BLaER1 treated with 17β-estradiol and CSF1 and Interleukin-3, amounts not matched to agents 10 nM and 100 nM (cell line): ENCODE results near the gene CENPQ.

Source experiments
- H3K27ac ChIP-seq, 11 experiments: shearing (Covaris generic); formaldehyde crosslinking; 2 replicates each; pipeline ENCODE4 v1.8.1; 2022
- H3K27me3 ChIP-seq, 11 experiments: shearing (Covaris generic); formaldehyde crosslinking; 2 replicates each; pipeline ENCODE4 v1.8.1; 2022
- H3K36me3 ChIP-seq, 11 experiments: shearing (Covaris generic); formaldehyde crosslinking; 2 replicates each; pipeline ENCODE4 v1.8.1; 2022
- H3K4me1 ChIP-seq, 10 experiments: shearing (Covaris generic); formaldehyde crosslinking; 2 replicates each; pipeline ENCODE4 v1.8.1; 2022
- H3K4me2 ChIP-seq, 11 experiments: shearing (Covaris generic); formaldehyde crosslinking; 2 replicates each; pipeline ENCODE4 v1.8.1; 2022
- H3K4me3 ChIP-seq, 10 experiments: shearing (Covaris generic); formaldehyde crosslinking; 2 replicates each; pipeline ENCODE4 v1.8.1; 2022
- H3K9ac ChIP-seq, 11 experiments: shearing (Covaris generic); formaldehyde crosslinking; 2 replicates each; pipeline ENCODE4 v1.8.1; 2022
- H3K9me3 ChIP-seq, 11 experiments: shearing (Covaris generic); formaldehyde crosslinking; replicated peaks in 1 of 11; 2 replicates each; pipeline ENCODE4 v1.8.1; 2022
- H4K20me1 ChIP-seq, 11 experiments: shearing (Covaris generic); formaldehyde crosslinking; 2 replicates each; pipeline ENCODE4 v1.8.1; 2022
- Cebpa-rat ChIP-seq, 11 experiments: shearing (Covaris generic); IDR thresholded peaks; 2 replicates each; pipeline ENCODE4 v1.8.1; 2022

Gene CENPQ

DNA sequence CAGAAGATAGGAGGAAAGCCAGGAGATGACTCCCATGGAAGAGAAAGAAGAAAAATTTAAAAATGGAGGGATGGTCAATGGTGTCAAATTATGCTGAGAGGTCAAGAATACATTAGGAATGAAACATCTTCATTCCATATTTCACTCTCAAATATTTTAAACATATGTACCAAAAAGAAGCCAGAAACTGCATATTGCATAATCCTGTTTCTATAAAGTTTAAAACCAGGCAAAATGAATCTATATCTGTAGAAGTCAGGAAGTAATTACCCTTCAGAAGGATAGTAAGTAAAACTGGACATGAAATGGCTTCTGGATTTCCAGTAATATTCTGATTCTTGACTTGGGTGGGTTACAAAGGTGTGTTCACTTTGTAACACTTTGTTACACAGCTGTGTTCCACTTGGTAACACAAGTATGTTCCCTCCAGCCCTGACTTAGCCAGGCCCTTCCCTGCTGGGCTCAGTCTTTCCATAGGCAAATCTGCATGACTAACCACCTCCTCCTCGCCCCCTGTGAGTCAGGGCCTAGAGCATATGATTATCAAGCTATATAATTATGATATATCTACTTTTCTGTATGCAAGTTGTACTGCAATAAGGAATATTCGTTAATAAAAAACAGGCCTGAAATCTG, 67.1 kb downstream of the CENPQ start:
- no peaks in the 10 kb centered on the region for H3K36me3 ChIP-seq
- H3K27me3 ChIP-seq = no peaks in the 10 kb centered on the region
- no peak overlapping the region for H3K4me3 ChIP-seq
- H4K20me1 ChIP-seq = no peaks in the 10 kb centered on the region
- H3K4me2 ChIP-seq = no peak overlapping the region
- no peak overlapping the region for H3K27ac ChIP-seq
- TF ChIP-seq Cebpa-rat (IDR thresholded peaks at IDR 0.05) = no peak
- H3K9me3 ChIP-seq = no peaks in the 10 kb centered on the region
- no peaks in the 10 kb centered on the region for H3K4me1 ChIP-seq
- peak overlapping the region in 1 of 11 experiments; percentile 45; a peak in 1 of 22 replicates for H3K9ac ChIP-seq

DNA sequence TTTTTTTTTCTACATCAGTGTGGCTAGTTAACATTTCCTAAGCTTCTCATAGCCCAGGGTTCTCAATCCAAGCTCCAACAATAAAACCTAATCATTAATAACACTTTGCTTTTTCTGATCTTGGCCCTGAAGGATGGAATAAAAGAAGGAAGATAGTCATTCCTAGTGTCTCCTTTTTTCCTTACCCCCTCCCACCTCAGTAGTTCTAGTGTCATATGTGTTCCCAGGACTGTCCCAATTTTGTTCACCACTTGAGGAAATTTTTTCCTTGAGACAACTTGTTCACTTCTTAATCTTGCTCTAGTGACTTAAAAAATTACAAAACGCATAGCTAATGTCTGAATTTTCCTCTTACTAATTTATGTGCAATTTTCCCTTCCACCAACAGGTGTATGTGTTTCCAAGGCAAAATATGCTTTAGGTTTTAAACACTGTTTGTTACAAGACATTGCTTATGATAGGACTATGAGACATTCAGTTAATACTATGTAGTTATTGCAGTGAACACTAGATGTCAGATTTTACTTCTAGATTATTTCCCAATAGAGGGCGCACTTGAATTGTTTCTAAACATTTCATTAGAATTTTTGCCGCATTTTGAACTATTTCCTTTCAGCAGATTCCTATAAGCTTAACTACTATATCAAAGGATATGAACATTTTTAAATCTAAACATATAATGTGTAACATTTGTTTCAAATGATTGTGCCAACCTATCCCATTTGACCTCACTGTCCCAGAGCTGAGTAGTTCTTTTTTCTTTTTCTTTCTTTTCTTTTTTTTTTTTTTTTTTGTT, 68.8 kb downstream of the CENPQ start:
- Histone ChIP-seq H3K4me3 (peak overlapping the region in 3 of 10 experiments; percentile 15 to 30 (median 21); a peak in 2 of 20 replicates), H4K20me1 (no peaks in the 10 kb centered on the region), H3K9me3 (no peaks in the 10 kb centered on the region), H3K4me2 (peak overlapping the region in 2 of 11 experiments; percentile 51 to 55; a peak in 3 of 22 replicates), H3K4me1 (no peaks in the 10 kb centered on the region), H3K9ac (peak overlapping the region in 2 of 11 experiments; percentile 9 to 28; a peak in 2 of 22 replicates), H3K36me3 (no peaks in the 10 kb centered on the region), H3K27ac (no peak overlapping the region), H3K27me3 (no peaks in the 10 kb centered on the region)
- no peak for TF ChIP-seq Cebpa-rat (IDR thresholded peaks at IDR 0.05)

DNA sequence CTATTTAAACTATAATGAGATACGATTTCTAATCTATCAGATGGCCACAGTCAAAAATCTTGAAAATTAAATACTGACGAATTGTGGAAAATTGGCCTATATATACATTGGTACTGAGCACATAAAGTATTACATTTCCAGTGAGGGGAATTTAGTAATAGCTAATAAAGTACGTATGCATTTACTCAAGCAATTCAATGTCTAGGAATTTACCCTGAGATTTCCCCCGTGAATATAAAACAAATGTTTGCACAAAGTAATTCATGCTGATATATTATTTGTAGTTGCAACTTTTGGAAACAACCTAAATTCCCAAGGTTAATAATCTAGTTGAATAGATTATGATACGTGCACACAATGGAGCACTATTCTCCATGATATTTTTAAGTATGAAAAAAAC, 72.6 kb downstream of the CENPQ start:
- Histone ChIP-seq H3K4me3 (no peak overlapping the region), H3K9me3 (no peaks in the 10 kb centered on the region), H3K27me3 (no peaks in the 10 kb centered on the region), H4K20me1 (no peaks in the 10 kb centered on the region), H3K4me2 (no peak overlapping the region), H3K9ac (no peak overlapping the region), H3K36me3 (no peaks in the 10 kb centered on the region), H3K27ac (no peak overlapping the region), H3K4me1 (peaks cover 0 to 17% (median 0%) of the 10 kb centered on the region in 10 experiments; a peak in 8 of 20 replicates)
- no peak for TF ChIP-seq Cebpa-rat (IDR thresholded peaks at IDR 0.05)

DNA sequence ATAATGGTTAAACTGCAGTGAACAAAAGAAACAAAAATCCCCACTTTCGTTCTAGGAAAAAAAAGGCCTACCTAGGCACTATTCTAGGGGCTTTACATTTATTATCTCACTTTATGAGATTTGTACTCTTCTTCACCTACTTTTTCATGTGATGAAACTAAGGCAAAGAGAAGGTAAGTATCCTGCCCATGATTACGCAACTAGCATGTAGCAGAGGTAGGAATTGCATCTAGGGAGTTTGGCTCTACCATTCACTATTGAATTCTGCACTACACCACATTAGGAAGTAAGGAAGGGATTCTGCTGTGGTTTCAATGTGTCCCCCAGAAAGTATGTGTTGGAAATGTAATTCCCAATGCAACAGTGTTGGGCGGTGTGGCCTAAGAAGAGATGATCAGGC, 75.9 kb downstream of the CENPQ start:
- H3K4me2 ChIP-seq = peak overlapping the region in 6 of 11 experiments; percentile 6 to 40 (median 17); a peak in 7 of 22 replicates
- no peak overlapping the region for H3K9ac ChIP-seq
- H3K4me1 ChIP-seq = peaks cover 0 to 28% (median 3%) of the 10 kb centered on the region in 10 experiments; a peak in 9 of 20 replicates
- H4K20me1 ChIP-seq = no peaks in the 10 kb centered on the region
- H3K27ac ChIP-seq = no peak overlapping the region
- no peaks in the 10 kb centered on the region for H3K9me3 ChIP-seq
- peak in 6 of 11 experiments; percentile 11 to 64 (median 56); a peak in 6 of 22 replicates for TF ChIP-seq Cebpa-rat (IDR thresholded peaks at IDR 0.05)
- H3K27me3 ChIP-seq = no peaks in the 10 kb centered on the region
- no peak overlapping the region for H3K4me3 ChIP-seq
- no peaks in the 10 kb centered on the region for H3K36me3 ChIP-seq

DNA sequence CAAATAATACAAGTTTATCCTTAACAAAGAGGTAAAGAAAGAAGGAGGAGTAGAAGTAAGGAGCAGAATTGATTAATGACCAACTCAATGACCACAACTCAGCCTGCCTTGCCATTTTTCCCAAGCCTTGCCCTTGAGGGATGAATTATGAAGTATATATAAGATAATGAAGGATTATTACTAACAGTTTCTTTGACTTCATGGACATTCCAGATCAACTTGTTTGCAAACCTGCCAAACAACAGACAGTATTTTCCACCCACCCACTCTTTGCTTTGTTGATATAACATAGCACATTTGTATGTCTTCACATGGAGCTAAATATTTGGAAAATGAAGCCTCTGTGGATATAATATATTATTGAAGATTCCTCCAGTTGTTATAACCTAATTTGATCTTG, 77.4 kb downstream of the CENPQ start:
- Histone ChIP-seq H3K9ac (no peak overlapping the region), H3K4me2 (no peak overlapping the region), H3K36me3 (no peaks in the 10 kb centered on the region), H3K4me1 (peaks cover 0 to 28% (median 3%) of the 10 kb centered on the region in 10 experiments; a peak in 9 of 20 replicates), H3K27ac (no peak overlapping the region), H4K20me1 (no peaks in the 10 kb centered on the region), H3K27me3 (no peaks in the 10 kb centered on the region), H3K9me3 (no peaks in the 10 kb centered on the region), H3K4me3 (no peak overlapping the region)
- no peak for TF ChIP-seq Cebpa-rat (IDR thresholded peaks at IDR 0.05)

DNA sequence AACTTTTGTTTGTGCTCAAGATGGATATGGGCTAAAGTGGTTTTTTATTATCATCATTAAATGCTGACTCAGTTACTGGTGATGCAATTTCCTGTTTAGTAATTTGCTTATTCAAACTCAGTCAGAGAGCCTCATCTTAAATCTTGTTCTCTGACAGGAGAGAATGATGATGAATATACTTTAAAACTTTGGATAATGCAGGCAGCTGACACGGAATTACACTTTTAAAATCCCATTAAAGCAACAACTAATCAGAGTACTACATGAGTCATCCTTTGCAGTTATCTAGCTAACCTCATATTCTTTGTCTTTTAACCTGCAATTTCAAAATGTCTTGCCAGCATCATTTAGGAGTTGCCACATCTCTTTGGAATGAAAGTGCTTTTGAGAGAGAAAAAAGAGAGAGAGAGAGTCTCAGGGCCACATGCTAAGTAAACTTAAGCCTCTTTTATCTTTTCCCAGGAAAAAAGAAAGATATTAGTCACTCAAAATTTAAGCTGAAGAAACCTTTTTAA, 78.1 kb downstream of the CENPQ start:
- Histone ChIP-seq H3K4me3 (no peak overlapping the region), H4K20me1 (no peaks in the 10 kb centered on the region), H3K4me1 (peaks cover 0 to 28% (median 3%) of the 10 kb centered on the region in 10 experiments; a peak in 9 of 20 replicates), H3K27me3 (no peaks in the 10 kb centered on the region), H3K4me2 (peak overlapping the region in 5 of 11 experiments; percentile 31 to 55 (median 45); a peak in 8 of 22 replicates), H3K36me3 (no peaks in the 10 kb centered on the region), H3K27ac (peak overlapping the region in 1 of 11 experiments; percentile 4; a peak in 1 of 22 replicates), H3K9me3 (no peaks in the 10 kb centered on the region), H3K9ac (no peak overlapping the region)
- no peak for TF ChIP-seq Cebpa-rat (IDR thresholded peaks at IDR 0.05)

DNA sequence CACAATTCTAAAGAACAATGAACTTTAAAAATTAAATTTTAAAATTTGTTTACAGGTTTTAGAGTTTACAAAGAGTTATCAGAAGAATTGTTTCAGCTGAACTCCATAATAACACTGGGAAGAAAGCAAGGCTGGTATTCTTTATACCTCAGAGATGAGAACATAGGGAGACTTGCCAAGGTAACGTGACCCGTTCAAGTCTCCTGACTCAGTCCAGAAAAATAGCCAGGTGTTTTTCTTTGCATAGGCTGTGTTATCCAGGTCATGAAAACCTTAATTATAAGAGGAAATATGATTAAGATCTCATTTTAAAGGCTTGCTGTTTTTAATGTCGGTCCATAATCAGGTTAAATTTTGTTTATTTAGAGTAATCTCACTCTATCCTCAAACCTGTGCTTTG, 78.8 kb downstream of the CENPQ start:
- Histone ChIP-seq H3K27me3 (no peaks in the 10 kb centered on the region), H3K9ac (no peak overlapping the region), H4K20me1 (no peaks in the 10 kb centered on the region), H3K27ac (0 out of 22 replicates have a peak overlapping the region, but pooled peaks of 1 of the 11 experiments have one; percentile 4), H3K4me3 (no peak overlapping the region), H3K36me3 (no peaks in the 10 kb centered on the region), H3K9me3 (no peaks in the 10 kb centered on the region), H3K4me1 (peaks cover 0 to 28% (median 3%) of the 10 kb centered on the region in 10 experiments; a peak in 9 of 20 replicates), H3K4me2 (peak overlapping the region in 2 of 11 experiments; percentile 45 to 55; a peak in 4 of 22 replicates)
- no peak for TF ChIP-seq Cebpa-rat (IDR thresholded peaks at IDR 0.05)
